Measurements from ENCODE around the gene CEP55.
"Not testable (repeated sequence)": the region's sequence is repeated elsewhere in the genome, so short reads cannot be mapped to it uniquely, and the experiment has no call there.

Gene CEP55

GRCh38 chr10:93513091-93513490 lies 16.7 kb downstream of the CEP55 start:
- no peak for DNase-seq (ENCODE audit: low read depth)

- DNase-seq (ENCODE audit: low read depth): no peak
Measured at GRCh38 chr10:93514521-93514920, 18.1 kb downstream of the CEP55 start.

- DNase-seq (ENCODE audit: low read depth): no peak
Measured at GRCh38 chr10:93515071-93516005, 18.9 kb downstream of the CEP55 start.

GRCh38 chr10:93516006-93516380 lies 19.6 kb downstream of the CEP55 start:
- no peak for DNase-seq (ENCODE audit: low read depth)

- DNase-seq (ENCODE audit: low read depth): no peak
Measured at GRCh38 chr10:93518531-93518930, 22.1 kb downstream of the CEP55 start.

- DNase-seq (ENCODE audit: low read depth): no peak
Measured at GRCh38 chr10:93535293-93535692, 38.9 kb downstream of the CEP55 start.

- DNase-seq (ENCODE audit: low read depth): not testable (repeated sequence)
Measured at GRCh38 chr10:93540871-93541270, 44.5 kb downstream of the CEP55 start.

- DNase-seq (ENCODE audit: low read depth): no peak
Measured at GRCh38 chr10:93541402-93542357, 45.3 kb downstream of the CEP55 start.

- no peak for DNase-seq (ENCODE audit: low read depth)
Measured at GRCh38 chr10:93542358-93542791, 46.0 kb downstream of the CEP55 start.

- not testable (repeated sequence) for DNase-seq (ENCODE audit: low read depth)
Measured at GRCh38 chr10:93546995-93547394, 50.6 kb downstream of the CEP55 start.

GRCh38 chr10:93547522-93547921 lies 51.1 kb downstream of the CEP55 start:
- DNase-seq (ENCODE audit: low read depth): no peak

GRCh38 chr10:93548376-93549071 lies 52.1 kb downstream of the CEP55 start:
- no peak for DNase-seq (ENCODE audit: low read depth)

- DNase-seq (ENCODE audit: low read depth): no peak
Measured at GRCh38 chr10:93550606-93551005, 54.2 kb downstream of the CEP55 start.

- DNase-seq (ENCODE audit: low read depth): no peak
Measured at GRCh38 chr10:93552780-93553179, 56.4 kb downstream of the CEP55 start.

GRCh38 chr10:93553482-93554315 lies 57.3 kb downstream of the CEP55 start:
- DNase-seq (ENCODE audit: low read depth): no peak

GRCh38 chr10:93554316-93554663 lies 57.9 kb downstream of the CEP55 start:
- DNase-seq (ENCODE audit: low read depth): no peak

GRCh38 chr10:93554760-93555432 lies 58.5 kb downstream of the CEP55 start:
- peak; percentile 23 for DNase-seq (ENCODE audit: low read depth)

- DNase-seq (ENCODE audit: low read depth): no peak
Measured at GRCh38 chr10:93559490-93559889, 63.1 kb downstream of the CEP55 start.

GRCh38 chr10:93560541-93560940 lies 64.1 kb downstream of the CEP55 start:
- DNase-seq (ENCODE audit: low read depth): no peak

- no peak for DNase-seq (ENCODE audit: low read depth)
Measured at GRCh38 chr10:93565446-93565845, 69.0 kb downstream of the CEP55 start.
